HepG2 (cell line): ENCODE data around the gene ZDHHC14. TPM values are rescaled to one million over a fixed set of nuclear protein-coding genes. Genes with fewer than 3 reads are reported as not detected.
A peak's percentile ranks its signal among the peaks of the same experiment; 100 is the strongest.
"Not testable (repeated sequence)": the region's sequence is repeated elsewhere in the genome, so short reads cannot be mapped to it uniquely, and the experiment has no call there.

ENCODE experiments used
- ATAC-seq: fragments of 200-7000 bp; cut with Tn5 transposase; 3 replicates; pipeline ENCODE4 v1.9.1; 2020; ENCODE audit warnings: mild to moderate bottlenecking, moderate library complexity
- BruUV-seq: library from RNA; stranded (reverse); fragments of 400-500 nt; replicated peaks from 2 replicates; lab custom pipeline; 2021; lab: Mats Ljungman, UMichigan
- CTCF ChIA-PET: fragments of 300-600 bp; formaldehyde crosslinking; extraction: SDS; loops from one replicate; lab custom pipeline; 2021; ENCODE audit warnings: low total read pairs, inconsistent platforms, low intra/inter-chr PET ratio; lab: Yijun Ruan, JAX
- POLR2A ChIA-PET: fragments of 350-600 bp; sonication (Branson Sonifier 250); formaldehyde crosslinking; loops from one replicate; lab custom pipeline; 2020; ENCODE audit warnings: antibody characterized with exemption, inconsistent platforms; lab: Yijun Ruan, JAX
- DNase-seq: peaks from one replicate; pipeline ENCODE4 v3.0.0-alpha.2; 2015; ENCODE audit warnings: low spot score
- FAIRE-seq: peaks from 3 replicates; lab custom pipeline; 2011; peaks lifted over from hg19 to GRCh38; lab: Jason Lieb, UNC
- H2AFZ ChIP-seq: one replicate; pipeline ENCODE4 v1.6.1; 2011; ENCODE audit warnings: low read length, inconsistent platforms
- H3K27ac ChIP-seq: fragments of 300-600 bp; 3 replicates; pipeline ENCODE4 v1.8.0; 2011; ENCODE audit warnings: mixed run types, mild to moderate bottlenecking, mixed read lengths, low read length, inconsistent platforms; ENCODE audit not compliant: insufficient read depth; ENCODE audit errors: extremely low read length
- H3K27me3 ChIP-seq, 2 experiments: fragments of 200-600 bp in 1 of 2; 2 replicates in 1 of 2; 3 replicates in 1 of 2; pipeline versions ENCODE4 v1.6.0 to v1.8.0; 2011; ENCODE audit warnings: low read length in 2 of 2, mild to moderate bottlenecking in 2 of 2, moderate library complexity in 2 of 2, inconsistent platforms in 1 of 2; ENCODE audit not compliant: insufficient read depth in 2 of 2, control insufficient read depth in 1 of 2
- H3K36me3 ChIP-seq, 2 experiments: fragments of 200-600 bp in 1 of 2; replicated peaks in 1 of 2; 2 replicates in 1 of 2; 3 replicates in 1 of 2; pipeline versions ENCODE4 v1.5.1 to v1.8.0; 2011; ENCODE audit warnings: low read length in 2 of 2, inconsistent platforms in 1 of 2; ENCODE audit not compliant: insufficient read depth in 2 of 2, control insufficient read depth in 1 of 2
- H3K4me1 ChIP-seq: 2 replicates; pipeline ENCODE4 v1.5.1; 2012; ENCODE audit warnings: low read length, inconsistent platforms; ENCODE audit not compliant: insufficient read depth
- H3K4me2 ChIP-seq: 2 replicates; pipeline ENCODE4 v1.6.0; 2011; ENCODE audit warnings: low read depth, low read length, inconsistent platforms
- H3K4me3 ChIP-seq, 3 experiments: fragments of 200-600 bp in 1 of 3; sonication (generic), shearing (Covaris generic) in 1 of 3; replicated peaks in 1 of 3; 2 replicates each; pipeline ENCODE4 v1.5.1; 2011 to 2016; ENCODE audit warnings: low read length in 3 of 3, inconsistent platforms in 2 of 3, low read depth in 2 of 3, mild to moderate bottlenecking in 2 of 3, control low read depth in 1 of 3, mixed read lengths in 1 of 3; ENCODE audit not compliant: insufficient read depth in 1 of 3
- H3K79me2 ChIP-seq: one replicate; pipeline ENCODE4 v1.6.1; 2011; ENCODE audit warnings: low read length, inconsistent platforms; ENCODE audit not compliant: insufficient read depth
- H3K9ac ChIP-seq: 2 replicates; pipeline ENCODE4 v1.6.0; 2011; ENCODE audit warnings: mild to moderate bottlenecking, low read depth, low read length, inconsistent platforms; ENCODE audit not compliant: insufficient read depth
- H3K9me3 ChIP-seq: 2 replicates; pipeline ENCODE4 v1.5.1; 2012; ENCODE audit warnings: mild to moderate bottlenecking, low read length
- H4K20me1 ChIP-seq: 2 replicates; pipeline ENCODE4 v1.6.0; 2011; ENCODE audit warnings: inconsistent platforms, mild to moderate bottlenecking, low read length, moderate library complexity; ENCODE audit not compliant: insufficient read depth
- NFYB ChIP-seq: sonication (generic); formaldehyde crosslinking; IDR thresholded peaks from 2 replicates; pipeline ENCODE4 v1.4.0; 2020; ENCODE audit warnings: missing genetic modification reagents
- SRY ChIP-seq: sonication (generic); formaldehyde crosslinking; IDR thresholded peaks from 2 replicates; pipeline ENCODE4 v1.8.0; 2022; ENCODE audit warnings: mild to moderate bottlenecking, missing genetic modification reagents
- TOPORS ChIP-seq: sonication (generic); formaldehyde crosslinking; IDR thresholded peaks from 2 replicates; pipeline ENCODE4 v1.8.0; 2023; ENCODE audit warnings: mild to moderate bottlenecking, missing genetic modification reagents
- U2AF2 ChIP-seq: fragments of 200-400 bp; formaldehyde crosslinking; IDR thresholded peaks from 2 replicates; pipeline ENCODE4 v1.6.1; 2017; ENCODE audit warnings: low read depth, mild to moderate bottlenecking, low read length
- ZNF121 ChIP-seq: sonication (generic); formaldehyde crosslinking; IDR thresholded peaks from 2 replicates; pipeline ENCODE4 v1.5.0; 2020; ENCODE audit warnings: mild to moderate bottlenecking, missing genetic modification reagents
- ZNF510 ChIP-seq: sonication (generic); formaldehyde crosslinking; IDR thresholded peaks from 2 replicates; pipeline ENCODE4 v1.4.0; 2020; ENCODE audit warnings: low read depth, mild to moderate bottlenecking, missing genetic modification reagents
- WGBS: methylation state at CpG from one replicate; pipeline ENCODE4 v1.1.6; 2017; ENCODE audit warnings: low lambda C conversion rate; 5-methylcytosine and 5-hydroxymethylcytosine counted together
- in situ Hi-C: cut with HindIII; loops from 2 replicates; pipeline ENCODE4 v1.10.0; 2017; ENCODE audit warnings: low pct_unique_long_range_greater_than_20kb; ENCODE audit not compliant: extremely low pct_ligation_motif_present
- intact Hi-C: fragments of 100-400 bp; cut with micrococcal nuclease; formaldehyde crosslinking; loops from one replicate; pipeline ENCODE4 v1.10.0; 2022; ENCODE audit not compliant: unreplicated experiment
- polyA plus RNA-seq, 8 experiments: library from polyadenylated mRNA; depleted of rRNA in 3 of 8; stranded (reverse) in 7 of 8; unstranded in 1 of 8; fragments of >200 nt; fragmentation: Illumina TruSeq in 4 of 8; extraction: Trizol in 4 of 8; gene quantifications; 2 replicates each; pipeline versions ENCODE4 v1.2.1 to v1.2.3, GENCODE V29; 2011 to 2016; ENCODE audit warnings: low read depth in 4 of 8, missing spikeins in 1 of 8, mixed read lengths in 1 of 8; ENCODE audit not compliant: insufficient read depth in 1 of 8
- total RNA-seq, 5 experiments: library from RNA; depleted of rRNA; stranded (reverse); fragments of >200 nt; fragmentation: Illumina TruSeq; extraction: Trizol; gene quantifications; 2 replicates each; pipeline ENCODE4 v1.2.3, GENCODE V29; 2016; ENCODE audit warnings: low read depth in 1 of 5

The ZDHHC14 gene
- total and polyA plus RNA-seq, 2 of the 13 experiments (the other 11 are each of a cell fraction or from before 2014, with no cell fraction given) = 3.7 to 9.5 TPM

DNA sequence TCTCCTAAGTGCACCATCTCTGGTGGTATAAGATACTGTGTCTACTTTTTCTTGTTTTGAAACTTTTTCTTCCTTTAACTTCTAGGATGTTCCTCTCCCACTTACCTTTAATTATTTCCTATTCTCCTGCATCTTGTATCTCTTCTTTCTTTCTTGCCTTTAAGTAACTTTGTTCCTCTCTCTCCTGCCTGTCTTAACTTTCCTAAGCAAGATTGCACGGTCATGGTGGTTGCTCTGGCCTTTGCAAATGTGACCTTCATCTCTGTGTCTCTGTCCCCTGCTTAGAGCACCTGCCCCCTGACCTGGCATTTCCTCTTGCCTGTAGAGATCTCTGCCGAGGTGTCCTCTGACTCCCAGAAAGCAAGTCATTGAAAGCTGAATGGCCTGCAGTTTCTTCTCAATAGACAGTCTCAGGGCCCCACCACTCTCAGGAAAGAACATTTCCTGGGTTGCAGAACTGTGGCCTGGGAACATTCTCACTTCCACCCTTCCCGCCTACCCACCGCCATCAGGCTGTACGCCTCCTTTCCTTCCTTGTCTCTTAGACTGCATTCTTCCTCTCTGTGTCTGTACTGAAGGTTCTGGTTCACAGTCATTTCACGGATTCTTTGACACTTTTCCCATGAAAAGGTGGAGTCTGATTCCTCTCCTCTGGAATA, 12.8 kb downstream of the ZDHHC14 start:
- ChIA-PET CTCF (no interaction called here), POLR2A (no interaction called here)
- Histone ChIP-seq H3K4me1 (no peaks in the 10 kb centered on the region), H4K20me1 (no peaks in the 10 kb centered on the region), H3K9me3 (peaks cover 14% of the 10 kb centered on the region), H3K9ac (no peak overlapping the region), H3K27me3 (no peaks in the 10 kb centered on the region; a peak in 1 of 5 replicates), H2AFZ (no peak overlapping the region), H3K27ac (no peak overlapping the region), H3K36me3 (no peaks in the 10 kb centered on the region), H3K4me2 (no peak overlapping the region), H3K79me2 (peaks cover 8% of the 10 kb centered on the region)
- peak; percentile 39; the same call in 1 of the 3 replicates for ATAC-seq
- DNase-seq = no peak
- in situ Hi-C loops = no loop called here
- intact Hi-C loops = no loop called here
- WGBS = 81% methylated on average over 6 of the region's 6 CpGs
- no TSS peak for BruUV-seq
- no peak for TF ChIP-seq ZNF510 (CRISPR knock-in tag)
- TF ChIP-seq SRY (CRISPR knock-in tag) = no peak
- no peak for TF ChIP-seq NFYB (CRISPR knock-in tag)
- TF ChIP-seq U2AF2 = no peak
- no peak for TF ChIP-seq TOPORS (CRISPR knock-in tag)
- TF ChIP-seq, all 625 proteins: peak for 0
- H3K4me3 ChIP-seq = no peak overlapping the region
- no peak for FAIRE-seq

- H3K4me1 ChIP-seq, H3K4me2 ChIP-seq, H3K9ac ChIP-seq, FAIRE-seq, H4K20me1 ChIP-seq, H3K27me3 ChIP-seq, H2AFZ ChIP-seq, DNase-seq, CTCF ChIA-PET, BruUV-seq, ATAC-seq, H3K4me3 ChIP-seq, in situ Hi-C loops, intact Hi-C loops, POLR2A ChIA-PET, H3K79me2 ChIP-seq, H3K36me3 ChIP-seq, H3K27ac ChIP-seq: not testable (repeated sequence)
- TF ChIP-seq ZNF121 (CRISPR knock-in tag) = peak; percentile 35; the same call in 1 of the 2 replicates
- peaks cover 11% of the 10 kb centered on the region for H3K9me3 ChIP-seq
- 97% methylated on average over 11 of the region's 11 CpGs for WGBS
These were observed 14.2 kb downstream of the ZDHHC14 start for GRCh38 chr6:157395199-157395598.
